Astrocyte of the cerebellum (primary cell): ENCODE measurements around the gene ETV7.

Source experiments
- DNase-seq: peaks from one replicate; pipeline ENCODE4 v3.0.0-alpha.2; 2011; ENCODE audit warnings: low read depth
- H3K4me3 ChIP-seq: 2 replicates; pipeline ENCODE4 v1.5.1; 2011; ENCODE audit warnings: mild to moderate bottlenecking, low read depth, low read length, moderate library complexity
- CTCF ChIP-seq: IDR thresholded peaks from 2 replicates; pipeline ENCODE4 v1.5.1; 2012; ENCODE audit warnings: low read length, low read depth, moderate library complexity, mild to moderate bottlenecking; ENCODE audit errors: missing control alignments
- in situ Hi-C: cut with HindIII; loops from 2 replicates; pipeline ENCODE4 v1.10.0; 2017; ENCODE audit warnings: low sequenced_read_pairs

ETV7 gene

GRCh38 chr6:36378936-36379335 is 8.5 kb downstream of the ETV7 start:
- no peak for TF ChIP-seq CTCF
- in situ Hi-C loops = no loop called here

GRCh38 chr6:36378243-36378920 is 9.1 kb downstream of the ETV7 start:
- no peak for TF ChIP-seq CTCF
- DNase-seq = no peak
- in situ Hi-C loops = no loop called here
- no peak overlapping the region for H3K4me3 ChIP-seq

More at GRCh38 chr6:36378936-36379335, 8.5 kb downstream of the ETV7 start:
- DNase-seq = no peak
- H3K4me3 ChIP-seq = no peak overlapping the region

- no peak overlapping the region for H3K4me3 ChIP-seq
- in situ Hi-C loops = no loop called here
- DNase-seq = no peak
- TF ChIP-seq CTCF = no peak
Measured at GRCh38 chr6:36377594-36377993, 9.9 kb downstream of the ETV7 start.

GRCh38 chr6:36376742-36377141 is 10.7 kb downstream of the ETV7 start:
- no peak for DNase-seq
- in situ Hi-C loops = no loop called here
- no peak overlapping the region for H3K4me3 ChIP-seq
- TF ChIP-seq CTCF = no peak

GRCh38 chr6:36376183-36376582 is 11.3 kb downstream of the ETV7 start:
- H3K4me3 ChIP-seq = no peak overlapping the region
- no peak for TF ChIP-seq CTCF
- no peak for DNase-seq
- in situ Hi-C loops = no loop called here

GRCh38 chr6:36375644-36376155 is 11.8 kb downstream of the ETV7 start:
- H3K4me3 ChIP-seq = no peak overlapping the region
- DNase-seq = no peak
- no peak for TF ChIP-seq CTCF
- in situ Hi-C loops = no loop called here

- TF ChIP-seq CTCF = no peak
- DNase-seq = no peak
- in situ Hi-C loops = no loop called here
- no peak overlapping the region for H3K4me3 ChIP-seq
Measured at GRCh38 chr6:36374972-36375371, 12.5 kb downstream of the ETV7 start.
